H9 (cell line): ENCODE data around the gene MN1. TPM values are rescaled to one million over a fixed set of nuclear protein-coding genes. Genes with fewer than 3 reads are reported as not detected.
A peak's percentile ranks its signal among the peaks of the same experiment; 100 is the strongest.

Experiments
- DNase-seq: peaks from one replicate; pipeline ENCODE4 v3.0.0-alpha.2; 2017
- H2AFZ ChIP-seq: one replicate; pipeline ENCODE4 v1.6.1; 2013; ENCODE audit warnings: mild to moderate bottlenecking, low read length, control low read depth, moderate library complexity
- H2AK5ac ChIP-seq: 2 replicates; pipeline ENCODE4 v1.6.1; 2013; ENCODE audit warnings: low read length, control low read depth, mixed read lengths; ENCODE audit not compliant: insufficient read length
- H2BK120ac ChIP-seq: one replicate; pipeline ENCODE4 v1.6.1; 2013; ENCODE audit warnings: low read depth, mild to moderate bottlenecking, low read length, control low read depth, inconsistent platforms; ENCODE audit not compliant: poor library complexity, severe bottlenecking
- H2BK12ac ChIP-seq: 2 replicates; pipeline ENCODE4 v1.6.1; 2013; ENCODE audit warnings: low read length, control low read depth, mixed read lengths, low read depth; ENCODE audit not compliant: insufficient read length
- H2BK15ac ChIP-seq: 2 replicates; pipeline ENCODE4 v1.6.1; 2013; ENCODE audit warnings: low read depth, low read length, control low read depth
- H2BK20ac ChIP-seq: one replicate; pipeline ENCODE4 v1.6.1; 2013; ENCODE audit warnings: low read depth, mild to moderate bottlenecking, low read length, control low read depth, inconsistent platforms; ENCODE audit not compliant: poor library complexity, severe bottlenecking
- H2BK5ac ChIP-seq: 2 replicates; pipeline ENCODE4 v1.6.1; 2013; ENCODE audit warnings: low read length, control low read depth, mixed read lengths; ENCODE audit not compliant: insufficient read length
- H3K14ac ChIP-seq: 2 replicates; pipeline ENCODE4 v1.6.1; 2013; ENCODE audit warnings: low read length, control low read depth; ENCODE audit not compliant: insufficient read depth
- H3K18ac ChIP-seq: 2 replicates; pipeline ENCODE4 v1.6.1; 2013; ENCODE audit warnings: low read depth, mild to moderate bottlenecking, mixed read lengths, low read length, control low read depth; ENCODE audit not compliant: insufficient read length
- H3K23ac ChIP-seq: 2 replicates; pipeline ENCODE4 v1.6.1; 2013; ENCODE audit warnings: low read length, control low read depth, mixed read lengths, low read depth; ENCODE audit not compliant: insufficient read length
- H3K23me2 ChIP-seq: 2 replicates; pipeline ENCODE4 v1.6.1; 2013; ENCODE audit warnings: low read depth, mild to moderate bottlenecking, mixed read lengths, low read length, control low read depth; ENCODE audit not compliant: insufficient read length, poor library complexity, severe bottlenecking
- H3K27ac ChIP-seq: 2 replicates; pipeline ENCODE4 v1.5.1; 2013; ENCODE audit warnings: low read length, control low read depth, mixed read lengths, low read depth; ENCODE audit not compliant: insufficient read length
- H3K27me3 ChIP-seq: 2 replicates; pipeline ENCODE4 v1.6.1; 2013; ENCODE audit warnings: low read length, control low read depth, inconsistent platforms; ENCODE audit not compliant: insufficient read depth
- H3K4ac ChIP-seq: 2 replicates; pipeline ENCODE4 v1.6.1; 2013; ENCODE audit warnings: low read depth, mild to moderate bottlenecking, control low read depth, inconsistent platforms, low read length, moderate library complexity
- H3K4me1 ChIP-seq: 2 replicates; pipeline ENCODE4 v1.6.1; 2013; ENCODE audit warnings: low read length, control low read depth, inconsistent platforms; ENCODE audit not compliant: insufficient read depth
- H3K4me2 ChIP-seq: 2 replicates; pipeline ENCODE4 v1.6.1; 2013; ENCODE audit warnings: low read length, control low read depth, mixed read lengths; ENCODE audit not compliant: insufficient read length, insufficient read depth
- H3K56ac ChIP-seq: 2 replicates; pipeline ENCODE4 v1.6.1; 2013; ENCODE audit warnings: low read depth, mild to moderate bottlenecking, mixed read lengths, low read length, control low read depth; ENCODE audit not compliant: insufficient read length
- H3K79me1 ChIP-seq: 2 replicates; pipeline ENCODE4 v1.6.1; 2013; ENCODE audit warnings: low read depth, mild to moderate bottlenecking, moderate library complexity, low read length, control low read depth, inconsistent platforms; ENCODE audit not compliant: insufficient read depth, poor library complexity, severe bottlenecking
- H3K79me2 ChIP-seq: 2 replicates; pipeline ENCODE4 v1.6.1; 2013; ENCODE audit warnings: low read length, control low read depth, inconsistent platforms; ENCODE audit not compliant: insufficient read depth
- H3K9ac ChIP-seq: 2 replicates; pipeline ENCODE4 v1.6.1; 2013; ENCODE audit warnings: low read length, control low read depth, mixed read lengths; ENCODE audit not compliant: insufficient read length; ENCODE audit errors: extremely low read depth
- H3K9me3 ChIP-seq: one replicate; pipeline ENCODE4 v1.6.1; 2013; ENCODE audit warnings: low read depth, low read length, inconsistent platforms; ENCODE audit not compliant: control insufficient read depth
- H3T11ph ChIP-seq: one replicate; pipeline ENCODE4 v1.6.1; 2013; ENCODE audit warnings: mild to moderate bottlenecking, low read length, control low read depth, inconsistent platforms
- H4K20me1 ChIP-seq: one replicate; pipeline ENCODE4 v1.6.1; 2013; ENCODE audit not compliant: control insufficient read depth, insufficient read length, insufficient read depth
- H4K5ac ChIP-seq: 2 replicates; pipeline ENCODE4 v1.6.1; 2013; ENCODE audit warnings: low read depth, mild to moderate bottlenecking, mixed read lengths, low read length, control low read depth; ENCODE audit not compliant: insufficient read length
- H4K8ac ChIP-seq: replicated peaks from 2 replicates; pipeline ENCODE4 v1.6.1; 2013; ENCODE audit warnings: low read length, control low read depth, mixed read lengths, low read depth; ENCODE audit not compliant: insufficient read length
- H4K91ac ChIP-seq: 2 replicates; pipeline ENCODE4 v1.6.1; 2013; ENCODE audit warnings: low read depth, mild to moderate bottlenecking, moderate library complexity, mixed read lengths, low read length, control low read depth; ENCODE audit not compliant: insufficient read length
- H3K27ac Mint-ChIP-seq, 3 experiments: 2 replicates in 2 of 3; 3 replicates in 1 of 3; pipeline ENCODE4 v1.8.0; 2020 to 2021; ENCODE audit warnings: mixed read lengths in 3 of 3, mild to moderate bottlenecking in 1 of 3, moderate library complexity in 1 of 3
- H3K27me3 Mint-ChIP-seq: 2 replicates; pipeline ENCODE4 v1.8.0; 2021; ENCODE audit warnings: low read depth, mild to moderate bottlenecking, moderate library complexity, mixed read lengths
- H3K36me3 Mint-ChIP-seq, 3 experiments: 2 replicates in 2 of 3; 3 replicates in 1 of 3; pipeline ENCODE4 v1.8.0; 2020 to 2021; ENCODE audit warnings: low read depth in 3 of 3, mixed read lengths in 3 of 3; ENCODE audit not compliant: insufficient read depth in 1 of 3
- H3K4me1 Mint-ChIP-seq, 2 experiments: 2 replicates each; pipeline ENCODE4 v1.8.0; 2020; ENCODE audit warnings: mixed read lengths in 2 of 2
- H3K4me3 Mint-ChIP-seq, 2 experiments: 2 replicates in 1 of 2; 3 replicates in 1 of 2; pipeline ENCODE4 v1.8.0; 2020 to 2021; ENCODE audit warnings: mild to moderate bottlenecking in 2 of 2, mixed read lengths in 2 of 2, moderate library complexity in 1 of 2
- H3K9me3 Mint-ChIP-seq, 2 experiments: 2 replicates in 1 of 2; 3 replicates in 1 of 2; pipeline ENCODE4 v1.8.0; 2020; ENCODE audit warnings: mild to moderate bottlenecking in 2 of 2, mixed read lengths in 2 of 2, moderate library complexity in 1 of 2
- CTCF ChIP-seq: fragments of 200-600 bp; sonication (generic); conservative IDR thresholded peaks from 3 replicates; pipeline ENCODE4 v1.8.0; 2021; ENCODE audit warnings: antibody characterized with exemption, mild to moderate bottlenecking
- WGBS: extraction: QIAGEN DNeasy Blood & Tissue Kit; methylation state at CpG from one replicate; pipeline ENCODE4 v1.1.7; 2013; ENCODE audit warnings: missing lambda C conversion rate, low lambda C conversion rate, mixed read lengths; ENCODE audit not compliant: insufficient read length; ENCODE audit errors: extremely low coverage; 5-methylcytosine and 5-hydroxymethylcytosine counted together
- total RNA-seq: library from RNA; stranded (reverse); gene quantifications from 2 replicates; pipeline ENCODE4 v1.2.1, GENCODE V29; 2021

Gene MN1
- total RNA-seq, 1 experiment from 2014 or later: 2.8 TPM

- H3K27ac Mint-ChIP-seq: no peak overlapping the region; a peak in 1 of 7 replicates
Measured at GRCh38 chr22:27802346-27803073, 954 bp upstream of the MN1 start.

More at GRCh38 chr22:27802346-27803073, 954 bp upstream of the MN1 start:
- H3K27me3 ChIP-seq: peaks cover 44% of the 10 kb centered on the region; the same call in 1 of the 2 replicates
- no peak overlapping the region for H3K4ac ChIP-seq
- Mint-ChIP-seq H3K4me3 (peak overlapping the region; percentile 65 to 86), H3K9me3 (no peaks in the 10 kb centered on the region; a peak in 2 of 5 replicates), H3K27me3 (peaks cover 79% of the 10 kb centered on the region), H3K36me3 (peaks cover 0 to 2% (median 0%) of the 10 kb centered on the region in 3 experiments; a peak in 2 of 7 replicates), H3K4me1 (peaks cover 30 to 37% of the 10 kb centered on the region in 2 experiments)
- H2BK15ac ChIP-seq: no peak overlapping the region
- H3K23ac ChIP-seq: no peak overlapping the region
- no peaks in the 10 kb centered on the region for H4K20me1 ChIP-seq
- no peak for TF ChIP-seq CTCF
- 0 out of 2 replicates have a peak overlapping the region, but pooled peaks have one; percentile 6 for H3K14ac ChIP-seq
- H3K4me1 ChIP-seq: no peaks in the 10 kb centered on the region
- no peak overlapping the region for H2BK12ac ChIP-seq
- H3K9ac ChIP-seq: no peak overlapping the region
- no peaks in the 10 kb centered on the region for H3K9me3 ChIP-seq
- H3K56ac ChIP-seq: no peak overlapping the region
- H3K79me2 ChIP-seq: no peaks in the 10 kb centered on the region
- H3K18ac ChIP-seq: peak overlapping the region; percentile 7
- H3T11ph ChIP-seq: no peak overlapping the region
- no peak overlapping the region for H3K27ac ChIP-seq
- H4K91ac ChIP-seq: no peak overlapping the region
- no peak overlapping the region for H2AK5ac ChIP-seq
- H2BK120ac ChIP-seq: no peak overlapping the region
- DNase-seq: no peak
- H4K8ac ChIP-seq: no peak overlapping the region
- H2BK5ac ChIP-seq: no peak overlapping the region
- H3K23me2 ChIP-seq: peaks cover 19% of the 10 kb centered on the region
- no peaks in the 10 kb centered on the region for H3K79me1 ChIP-seq
- WGBS: no CpG with 5 or more reads among the region's 35 CpGs
- peak overlapping the region; percentile 56 for H3K4me2 ChIP-seq
- H2BK20ac ChIP-seq: no peak overlapping the region
- no peak overlapping the region for H4K5ac ChIP-seq
- H2AFZ ChIP-seq: no peak overlapping the region
